WTC11 (cell line): Measurements from ENCODE around the gene DMC1.

Source experiments
- CTCF ChIP-seq: fragments of 200-600 bp; IDR thresholded peaks from 2 replicates; pipeline ENCODE4 v1.8.0; 2022; ENCODE audit warnings: antibody characterized with exemption
- MLX ChIP-seq: sonication (generic); formaldehyde crosslinking; IDR thresholded peaks from 2 replicates; pipeline ENCODE4 v1.8.1; 2023; ENCODE audit warnings: mild to moderate bottlenecking, missing genetic modification reagents, moderate library complexity
- NR3C1 ChIP-seq: sonication (generic); formaldehyde crosslinking; conservative IDR thresholded peaks from 2 replicates; pipeline ENCODE4 v1.8.1; 2023; ENCODE audit warnings: low read depth, mild to moderate bottlenecking, missing genetic modification reagents

DNA sequence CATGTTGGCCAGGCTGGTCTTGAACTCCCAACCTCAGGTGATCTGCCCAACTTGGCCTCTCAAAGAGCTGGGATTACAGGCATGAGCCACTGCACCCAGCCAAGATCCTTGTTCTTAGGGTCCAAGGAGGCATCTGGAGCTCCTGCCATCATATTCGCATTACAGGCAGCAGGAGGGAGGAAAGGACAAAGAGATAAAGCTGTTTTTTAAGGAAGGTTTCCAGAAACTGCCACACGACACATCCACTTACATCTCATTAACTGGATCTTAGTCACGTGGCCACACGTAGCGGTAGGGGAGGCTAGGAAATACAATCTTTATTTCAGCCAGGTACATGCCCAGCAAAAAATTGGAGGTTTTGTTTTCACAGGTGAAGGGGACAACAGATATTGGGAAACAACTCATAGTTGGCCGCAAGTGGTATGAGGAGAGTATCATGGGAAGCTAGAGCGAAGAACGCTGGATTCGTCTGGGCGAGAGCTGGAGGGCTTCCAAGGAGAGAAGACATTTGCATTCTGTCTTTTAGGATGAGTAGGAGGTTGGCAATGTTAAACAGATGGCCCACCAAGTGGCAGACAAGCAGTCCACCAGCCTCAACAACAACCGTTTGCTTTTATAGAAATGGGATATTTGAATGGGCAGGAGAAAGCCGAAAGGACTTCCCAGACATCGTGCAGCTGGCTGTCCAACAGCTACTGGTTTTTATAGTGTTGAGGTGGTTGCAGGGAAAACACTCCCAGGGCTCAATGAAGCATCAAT lies 39.2 kb upstream of the DMC1 start:
- TF ChIP-seq CTCF (no peak), MLX (CRISPR knock-in tag) (no peak), NR3C1 (CRISPR knock-in tag) (no peak)
